Neural cell (in vitro differentiated cells): ENCODE measurements around the gene KLHDC1. TPM values are rescaled to one million over a fixed set of nuclear protein-coding genes. Genes with fewer than 3 reads are reported as not detected.

ENCODE experiments used
- H2AFZ ChIP-seq: fragments of 200-600, 300-800 bp; sonication (generic), shearing (Covaris generic); 2 replicates; pipeline ENCODE4 v1.6.0; 2014; ENCODE audit warnings: low read depth, mild to moderate bottlenecking, antibody characterized with exemption, low read length, moderate library complexity
- H3F3A ChIP-seq: fragments of 200-600 bp; shearing (Covaris generic); 2 replicates; pipeline ENCODE4 v1.6.1; 2016; ENCODE audit warnings: mild to moderate bottlenecking, moderate library complexity, mixed read lengths, antibody characterized with exemption, low read length; ENCODE audit not compliant: insufficient read depth, poor library complexity, severe bottlenecking
- H3K27ac ChIP-seq: fragments of 200-600, 300-800 bp; sonication (generic), shearing (Covaris generic); 2 replicates; pipeline ENCODE4 v1.5.1; 2014; ENCODE audit warnings: mild to moderate bottlenecking, low read length, moderate library complexity
- H3K27me3 ChIP-seq: fragments of 300-800, 200-600 bp; sonication (generic), shearing (Covaris generic); 2 replicates; pipeline ENCODE4 v1.6.0; 2014; ENCODE audit warnings: mild to moderate bottlenecking, low read depth, low read length, moderate library complexity; ENCODE audit not compliant: insufficient read depth
- H3K36me3 ChIP-seq: fragments of 300-800, 200-600 bp; sonication (generic), shearing (Covaris generic); 2 replicates; pipeline ENCODE4 v1.5.1; 2014; ENCODE audit warnings: mild to moderate bottlenecking, antibody characterized with exemption, low read length, moderate library complexity; ENCODE audit not compliant: insufficient read depth
- H3K4me2 ChIP-seq: fragments of 300-800, 200-600 bp; sonication (generic), shearing (Covaris generic); 2 replicates; pipeline ENCODE4 v1.6.0; 2014; ENCODE audit warnings: mild to moderate bottlenecking, low read length
- H3K4me3 ChIP-seq: fragments of 300-800, 200-600 bp; sonication (generic), shearing (Covaris generic); 2 replicates; pipeline ENCODE4 v1.5.1; 2014; ENCODE audit warnings: mild to moderate bottlenecking, low read length, moderate library complexity
- H3K79me2 ChIP-seq: fragments of 200-600 bp; shearing (Covaris generic); replicated peaks from 2 replicates; pipeline ENCODE4 v1.6.0; 2014; ENCODE audit warnings: mild to moderate bottlenecking, low read length, moderate library complexity; ENCODE audit not compliant: insufficient read depth
- H3K9ac ChIP-seq: fragments of 300-800, 200-600 bp; sonication (generic), shearing (Covaris generic); 2 replicates; pipeline ENCODE4 v1.6.1; 2016; ENCODE audit warnings: mild to moderate bottlenecking, low read length, mixed read lengths
- H3K9me2 ChIP-seq: fragments of 200-600 bp; shearing (Covaris generic); 2 replicates; pipeline ENCODE4 v1.6.1; 2016; ENCODE audit warnings: mild to moderate bottlenecking, low read length, mixed read lengths; ENCODE audit not compliant: insufficient read depth
- H3K9me3 ChIP-seq: fragments of 200-600, 300-800 bp; sonication (generic), shearing (Covaris generic); 2 replicates; pipeline ENCODE4 v1.6.1; 2016; ENCODE audit warnings: mild to moderate bottlenecking, mixed run types, low read length, moderate library complexity, mixed read lengths
- H4K20me1 ChIP-seq: fragments of 200-600 bp; shearing (Covaris generic); 2 replicates; pipeline ENCODE4 v1.6.1; 2016; ENCODE audit warnings: mild to moderate bottlenecking, mixed run types; ENCODE audit not compliant: insufficient read depth
- EP300 ChIP-seq: fragments of 450-650 bp; conservative IDR thresholded peaks from 2 replicates; pipeline ENCODE4 v1.6.1; 2014; ENCODE audit warnings: antibody characterized with exemption, mild to moderate bottlenecking, moderate library complexity; ENCODE audit not compliant: poor library complexity, severe bottlenecking
- EZH2 ChIP-seq: fragments of 200-600, 300-800 bp; shearing (Covaris generic), sonication (generic); IDR thresholded peaks from 2 replicates; pipeline ENCODE4 v1.6.1; 2014; ENCODE audit warnings: antibody characterized with exemption, low read length, borderline replicate concordance, mild to moderate bottlenecking; ENCODE audit not compliant: insufficient read depth, poor library complexity, severe bottlenecking
- MXI1 ChIP-seq: fragments of 450-650 bp; conservative IDR thresholded peaks from 2 replicates; pipeline ENCODE4 v1.6.1; 2014; ENCODE audit warnings: antibody characterized with exemption, mild to moderate bottlenecking; ENCODE audit not compliant: poor library complexity, severe bottlenecking
- POLR2AphosphoS5 ChIP-seq: IDR thresholded peaks from 2 replicates; pipeline ENCODE4 v1.6.1; 2012
- RAD21 ChIP-seq: fragments of 450-650 bp; conservative IDR thresholded peaks from 2 replicates; pipeline ENCODE4 v1.6.1; 2014; ENCODE audit warnings: antibody characterized with exemption, mild to moderate bottlenecking, moderate library complexity
- SMC3 ChIP-seq: fragments of 450-650 bp; conservative IDR thresholded peaks from 2 replicates; pipeline ENCODE4 v1.6.1; 2014; ENCODE audit warnings: antibody characterized with exemption, mild to moderate bottlenecking, moderate library complexity; ENCODE audit not compliant: poor library complexity
- TAF1 ChIP-seq: IDR thresholded peaks from 2 replicates; pipeline ENCODE4 v1.6.1; 2012; ENCODE audit warnings: low read depth
- polyA plus RNA-seq: library from polyadenylated mRNA; depleted of rRNA; stranded (reverse); fragments of >200 nt; gene quantifications from 2 replicates; pipeline ENCODE4 v1.2.3, GENCODE V29; 2014
- TF ChIP-seq, protein P1 (sequence below): IDR thresholded peaks from 2 replicates; pipeline ENCODE4 v1.6.1; 2012; ENCODE audit warnings: borderline replicate concordance
- TF ChIP-seq, protein P2 (sequence below): fragments of 450-650 bp; IDR thresholded peaks from 2 replicates; pipeline ENCODE4 v1.5.1; 2014; ENCODE audit warnings: antibody characterized with exemption, mild to moderate bottlenecking, moderate library complexity; ENCODE audit not compliant: poor library complexity, severe bottlenecking

KLHDC1 gene
- polyA plus RNA-seq, 1 donor from 2014 or later, result 6.5 TPM

DNA sequence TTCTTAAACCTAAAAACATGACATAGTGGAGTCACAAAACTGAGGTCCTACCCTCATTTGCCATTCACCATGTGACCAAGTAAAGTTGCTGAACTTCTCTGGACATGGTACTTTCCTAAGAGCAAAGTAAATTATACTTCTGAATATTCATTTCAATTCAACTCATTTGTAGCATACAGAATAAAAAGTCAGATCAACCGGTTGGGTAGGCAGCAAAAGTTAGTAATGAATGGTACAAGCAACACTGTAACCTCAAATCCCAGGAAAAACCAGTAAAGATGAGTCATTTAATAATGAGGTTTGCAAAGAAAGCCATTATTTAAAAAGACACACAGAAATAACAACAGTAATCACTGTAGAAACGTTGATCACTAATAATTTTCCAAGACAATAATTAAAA lies 13.6 kb upstream of the KLHDC1 start:
- Histone ChIP-seq H3F3A (no peaks in the 10 kb centered on the region), H3K79me2 (no peaks in the 10 kb centered on the region), H3K36me3 (no peaks in the 10 kb centered on the region), H3K9ac (no peak overlapping the region), H4K20me1 (no peaks in the 10 kb centered on the region), H3K27ac (no peak overlapping the region), H3K4me3 (no peak overlapping the region), H3K9me3 (no peaks in the 10 kb centered on the region), H2AFZ (no peak overlapping the region), H3K4me2 (no peak overlapping the region), H3K9me2 (no peaks in the 10 kb centered on the region), H3K27me3 (no peaks in the 10 kb centered on the region)
- TF ChIP-seq POLR2AphosphoS5 (no peak), MXI1 (no peak), TAF1 (no peak), SMC3 (no peak), RAD21 (no peak)
- TF ChIP-seq, protein P1, sequence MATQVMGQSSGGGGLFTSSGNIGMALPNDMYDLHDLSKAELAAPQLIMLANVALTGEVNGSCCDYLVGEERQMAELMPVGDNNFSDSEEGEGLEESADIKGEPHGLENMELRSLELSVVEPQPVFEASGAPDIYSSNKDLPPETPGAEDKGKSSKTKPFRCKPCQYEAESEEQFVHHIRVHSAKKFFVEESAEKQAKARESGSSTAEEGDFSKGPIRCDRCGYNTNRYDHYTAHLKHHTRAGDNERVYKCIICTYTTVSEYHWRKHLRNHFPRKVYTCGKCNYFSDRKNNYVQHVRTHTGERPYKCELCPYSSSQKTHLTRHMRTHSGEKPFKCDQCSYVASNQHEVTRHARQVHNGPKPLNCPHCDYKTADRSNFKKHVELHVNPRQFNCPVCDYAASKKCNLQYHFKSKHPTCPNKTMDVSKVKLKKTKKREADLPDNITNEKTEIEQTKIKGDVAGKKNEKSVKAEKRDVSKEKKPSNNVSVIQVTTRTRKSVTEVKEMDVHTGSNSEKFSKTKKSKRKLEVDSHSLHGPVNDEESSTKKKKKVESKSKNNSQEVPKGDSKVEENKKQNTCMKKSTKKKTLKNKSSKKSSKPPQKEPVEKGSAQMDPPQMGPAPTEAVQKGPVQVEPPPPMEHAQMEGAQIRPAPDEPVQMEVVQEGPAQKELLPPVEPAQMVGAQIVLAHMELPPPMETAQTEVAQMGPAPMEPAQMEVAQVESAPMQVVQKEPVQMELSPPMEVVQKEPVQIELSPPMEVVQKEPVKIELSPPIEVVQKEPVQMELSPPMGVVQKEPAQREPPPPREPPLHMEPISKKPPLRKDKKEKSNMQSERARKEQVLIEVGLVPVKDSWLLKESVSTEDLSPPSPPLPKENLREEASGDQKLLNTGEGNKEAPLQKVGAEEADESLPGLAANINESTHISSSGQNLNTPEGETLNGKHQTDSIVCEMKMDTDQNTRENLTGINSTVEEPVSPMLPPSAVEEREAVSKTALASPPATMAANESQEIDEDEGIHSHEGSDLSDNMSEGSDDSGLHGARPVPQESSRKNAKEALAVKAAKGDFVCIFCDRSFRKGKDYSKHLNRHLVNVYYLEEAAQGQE, result no peak

DNA sequence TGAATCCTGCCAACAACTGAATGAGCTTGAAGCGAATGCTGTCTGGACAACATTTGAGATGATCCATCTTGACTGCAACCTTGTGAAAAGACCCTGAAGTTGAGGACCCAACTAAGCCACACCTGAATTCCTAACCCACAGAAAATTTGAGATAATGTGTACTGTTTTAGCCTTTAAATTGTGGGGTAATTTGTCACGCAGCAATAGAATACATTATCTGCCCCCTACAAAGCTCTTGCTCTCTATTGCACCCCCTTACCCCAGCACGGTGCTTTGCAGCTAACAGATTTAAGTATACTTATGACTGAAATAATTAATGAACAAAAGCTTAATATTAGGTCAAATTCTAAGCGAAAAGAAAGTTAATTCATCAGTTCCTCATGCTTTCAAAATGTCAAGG lies 6.5 kb upstream of the KLHDC1 start:
- Histone ChIP-seq H3K4me2 (no peak overlapping the region), H4K20me1 (no peaks in the 10 kb centered on the region), H3K4me3 (no peak overlapping the region), H3K9ac (no peak overlapping the region), H3F3A (peaks cover 4% of the 10 kb centered on the region), H3K36me3 (no peaks in the 10 kb centered on the region), H3K27me3 (no peaks in the 10 kb centered on the region), H3K9me2 (no peaks in the 10 kb centered on the region), H3K9me3 (no peaks in the 10 kb centered on the region), H3K79me2 (no peaks in the 10 kb centered on the region), H2AFZ (no peak overlapping the region), H3K27ac (no peak overlapping the region)
- TF ChIP-seq, protein P1, result no peak

DNA sequence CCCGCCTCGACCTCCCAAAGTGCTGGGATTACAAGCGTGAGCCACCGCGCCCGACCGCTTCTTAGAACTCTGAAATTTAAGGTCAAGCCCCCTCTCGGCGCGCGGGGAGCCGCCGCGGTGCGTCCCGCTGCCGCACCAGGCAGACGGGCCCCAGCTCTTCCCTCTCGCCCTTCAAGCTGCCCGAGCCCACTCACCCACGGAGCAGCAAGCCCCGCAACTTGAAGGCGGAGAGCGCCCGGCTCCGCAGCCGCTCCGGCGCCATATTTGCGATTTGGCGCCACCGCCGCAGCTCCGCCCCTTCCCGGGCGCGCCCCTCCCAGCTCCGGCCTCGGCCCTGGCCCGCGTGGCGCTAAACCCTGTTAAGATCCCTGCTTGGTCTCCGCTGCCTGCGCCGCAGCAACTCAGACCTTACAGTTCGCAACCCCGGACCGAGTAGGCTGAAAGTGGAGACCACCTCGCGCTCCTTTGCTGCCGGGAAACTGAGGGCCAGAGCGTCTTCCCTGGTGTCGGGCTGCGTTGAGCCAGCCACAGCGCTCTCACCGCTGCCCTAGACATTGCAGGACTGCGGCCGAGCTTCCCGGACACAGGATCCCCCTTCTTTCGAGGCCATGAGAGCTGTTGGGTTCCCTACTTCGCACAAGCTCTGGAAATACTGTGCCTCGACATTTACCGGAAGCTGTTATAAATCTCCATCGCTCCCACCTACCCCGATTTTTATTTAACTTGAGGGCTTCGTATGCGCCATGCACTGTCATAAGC lies 4.8 kb upstream of the KLHDC1 start, which contains the start of gene POLE2:
Gene POLE2, minus strand, starts transcription at position 273 of the 759 bp plus-strand sequence. Its CDS starts 11 bp downstream, at position 262.
- Histone ChIP-seq H3K9ac (peak within 1 kb of the TSS; percentile 64), H3K9me2 (no peaks in the 10 kb centered on the region), H3F3A (peaks cover 4% of the 10 kb centered on the region), H3K4me2 (peak within 1 kb of the TSS; percentile 45), H3K27me3 (no peaks in the 10 kb centered on the region), H3K27ac (peak within 1 kb of the TSS; percentile 46), H3K9me3 (no peaks in the 10 kb centered on the region), H4K20me1 (no peaks in the 10 kb centered on the region), H2AFZ (peak within 1 kb of the TSS; percentile 59), H3K4me3 (peak within 1 kb of the TSS; percentile 78), H3K36me3 (no peaks in the 10 kb centered on the region), H3K79me2 (no peaks in the 10 kb centered on the region)
- TF ChIP-seq, protein P2, sequence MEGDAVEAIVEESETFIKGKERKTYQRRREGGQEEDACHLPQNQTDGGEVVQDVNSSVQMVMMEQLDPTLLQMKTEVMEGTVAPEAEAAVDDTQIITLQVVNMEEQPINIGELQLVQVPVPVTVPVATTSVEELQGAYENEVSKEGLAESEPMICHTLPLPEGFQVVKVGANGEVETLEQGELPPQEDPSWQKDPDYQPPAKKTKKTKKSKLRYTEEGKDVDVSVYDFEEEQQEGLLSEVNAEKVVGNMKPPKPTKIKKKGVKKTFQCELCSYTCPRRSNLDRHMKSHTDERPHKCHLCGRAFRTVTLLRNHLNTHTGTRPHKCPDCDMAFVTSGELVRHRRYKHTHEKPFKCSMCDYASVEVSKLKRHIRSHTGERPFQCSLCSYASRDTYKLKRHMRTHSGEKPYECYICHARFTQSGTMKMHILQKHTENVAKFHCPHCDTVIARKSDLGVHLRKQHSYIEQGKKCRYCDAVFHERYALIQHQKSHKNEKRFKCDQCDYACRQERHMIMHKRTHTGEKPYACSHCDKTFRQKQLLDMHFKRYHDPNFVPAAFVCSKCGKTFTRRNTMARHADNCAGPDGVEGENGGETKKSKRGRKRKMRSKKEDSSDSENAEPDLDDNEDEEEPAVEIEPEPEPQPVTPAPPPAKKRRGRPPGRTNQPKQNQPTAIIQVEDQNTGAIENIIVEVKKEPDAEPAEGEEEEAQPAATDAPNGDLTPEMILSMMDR, result peak; percentile 52
- TF ChIP-seq RAD21 (peak; percentile 35), EP300 (no peak), POLR2AphosphoS5 (peak; percentile 9), EZH2 (no peak), SMC3 (no peak)
- TF ChIP-seq, protein P1, result peak; percentile 20
